ENCODE data around the gene EIF1AD. TPM values are rescaled to one million over a fixed set of nuclear protein-coding genes. Genes with fewer than 3 reads are reported as not detected.
A peak's percentile ranks its signal among the peaks of the same experiment; 100 is the strongest.

EIF1AD gene, protein sequence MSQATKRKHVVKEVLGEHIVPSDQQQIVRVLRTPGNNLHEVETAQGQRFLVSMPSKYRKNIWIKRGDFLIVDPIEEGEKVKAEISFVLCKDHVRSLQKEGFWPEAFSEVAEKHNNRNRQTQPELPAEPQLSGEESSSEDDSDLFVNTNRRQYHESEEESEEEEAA
- 10 to 100 TPM; 21.6 to 31.3 TPM for total RNA-seq
- long read RNA-seq, partial matches to known transcripts, result 0 of 8 reads
- long read RNA-seq, other reads (novel, unspliced or antisense), result 5 of 8 reads

DNA sequence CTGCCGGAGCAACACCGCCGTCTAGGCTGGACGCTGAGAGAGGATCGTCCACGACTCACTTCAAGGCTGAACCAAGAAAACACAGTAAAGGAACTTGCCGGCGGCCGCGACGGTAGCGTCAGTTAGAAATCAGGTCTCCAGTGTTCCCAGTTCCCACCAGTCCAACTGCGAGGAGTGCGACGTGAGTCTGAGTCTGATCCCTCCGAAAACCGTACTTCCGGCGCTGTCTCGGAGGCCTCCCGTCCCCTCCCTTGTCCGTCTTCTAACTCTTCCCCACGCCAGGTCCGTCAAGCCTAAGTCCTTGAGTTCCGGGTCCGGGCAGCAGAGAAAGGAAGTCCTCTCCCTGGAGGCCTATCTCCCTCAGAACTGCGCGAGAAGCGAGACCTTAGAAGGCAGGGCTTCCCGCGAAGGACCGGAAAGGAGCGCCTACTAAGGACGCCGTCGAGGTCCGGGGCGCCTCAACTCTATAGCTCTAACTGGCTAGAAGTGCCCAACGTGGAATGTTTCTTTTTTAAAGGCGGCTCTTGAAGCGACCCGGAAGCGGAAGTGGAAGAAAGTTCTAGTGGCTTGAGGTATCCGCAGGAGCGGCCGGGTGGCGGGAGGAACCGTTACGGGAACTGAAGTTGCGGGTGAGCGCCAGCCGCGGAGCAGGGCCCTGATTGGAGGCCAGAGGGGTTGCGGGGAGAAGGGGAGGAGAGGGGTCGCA lies at the start of gene EIF1AD, which contains the start of gene BANF1:
EIF1AD (minus strand) TSS at position 216 of the 706 bp plus-strand sequence. CDS start 1,768 bp downstream, outside the sequence.
BANF1 (plus strand) TSS at position 562 of the 706 bp plus-strand sequence. CDS start 748 bp downstream, outside the sequence.
- peak; percentile 89 for ATAC-seq
- DNase-seq, result peak; percentile 91 to 92
- intact Hi-C loops (cut with DNase I, micrococcal nuclease), result no loop called here

DNA sequence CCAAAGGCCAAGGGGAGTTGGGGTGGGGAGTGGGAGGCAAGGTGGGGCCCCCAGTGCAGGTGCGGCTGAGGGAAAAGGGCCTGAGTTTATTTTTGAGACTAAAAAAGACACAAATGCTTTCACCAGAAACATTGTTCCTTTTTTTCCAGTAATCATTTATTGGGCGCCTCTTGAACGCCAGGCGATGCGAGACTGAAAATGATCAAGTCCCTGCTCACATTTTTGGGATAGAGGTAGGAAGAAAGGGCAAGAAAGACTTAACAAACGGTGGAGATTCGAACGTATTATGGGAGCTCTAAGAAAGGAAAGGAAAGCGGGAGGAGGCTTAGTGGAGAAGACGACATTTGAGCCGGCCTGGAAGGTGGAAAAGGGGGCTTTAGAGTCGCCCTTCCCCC lies 49.4 kb upstream of the EIF1AD start:
- no peak for ATAC-seq
- intact Hi-C loops (cut with DNase I, micrococcal nuclease), result no loop called here
- DNase-seq, result no peak

DNA sequence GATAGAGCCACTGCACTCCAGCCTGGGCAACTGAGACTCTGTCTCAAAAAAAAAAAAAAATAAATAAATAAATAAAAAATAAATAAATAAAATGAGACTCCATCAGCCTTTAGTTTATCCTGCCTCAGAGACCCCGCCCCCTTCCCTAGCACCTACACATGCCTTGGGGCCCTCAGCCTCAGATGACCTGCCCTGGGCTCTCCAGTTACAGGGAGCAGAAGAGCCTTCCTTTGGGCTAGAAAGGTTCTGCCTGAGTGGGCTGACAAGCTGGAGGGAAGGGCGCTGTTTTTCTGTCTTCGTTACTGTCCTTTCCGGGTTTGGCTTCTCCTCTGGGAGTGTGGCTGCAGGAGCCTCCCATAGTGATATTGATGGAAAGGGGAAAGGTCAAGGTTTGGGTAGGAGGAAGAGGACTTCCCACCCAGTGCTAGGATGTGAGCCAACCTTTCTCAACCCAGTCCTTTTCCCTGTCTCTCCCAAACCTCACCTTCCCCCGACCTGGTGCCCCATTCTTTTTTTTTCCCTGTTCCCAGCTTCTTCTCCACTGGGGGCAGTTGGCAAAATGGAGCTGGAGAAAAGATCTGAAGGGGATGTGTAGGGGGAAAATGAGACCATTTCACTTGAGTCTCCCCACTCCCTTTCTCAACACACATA lies 48.7 kb upstream of the EIF1AD start:
- intact Hi-C loops (cut with DNase I, micrococcal nuclease), result no loop called here
- DNase-seq (no peak), ATAC-seq (no peak)

DNA sequence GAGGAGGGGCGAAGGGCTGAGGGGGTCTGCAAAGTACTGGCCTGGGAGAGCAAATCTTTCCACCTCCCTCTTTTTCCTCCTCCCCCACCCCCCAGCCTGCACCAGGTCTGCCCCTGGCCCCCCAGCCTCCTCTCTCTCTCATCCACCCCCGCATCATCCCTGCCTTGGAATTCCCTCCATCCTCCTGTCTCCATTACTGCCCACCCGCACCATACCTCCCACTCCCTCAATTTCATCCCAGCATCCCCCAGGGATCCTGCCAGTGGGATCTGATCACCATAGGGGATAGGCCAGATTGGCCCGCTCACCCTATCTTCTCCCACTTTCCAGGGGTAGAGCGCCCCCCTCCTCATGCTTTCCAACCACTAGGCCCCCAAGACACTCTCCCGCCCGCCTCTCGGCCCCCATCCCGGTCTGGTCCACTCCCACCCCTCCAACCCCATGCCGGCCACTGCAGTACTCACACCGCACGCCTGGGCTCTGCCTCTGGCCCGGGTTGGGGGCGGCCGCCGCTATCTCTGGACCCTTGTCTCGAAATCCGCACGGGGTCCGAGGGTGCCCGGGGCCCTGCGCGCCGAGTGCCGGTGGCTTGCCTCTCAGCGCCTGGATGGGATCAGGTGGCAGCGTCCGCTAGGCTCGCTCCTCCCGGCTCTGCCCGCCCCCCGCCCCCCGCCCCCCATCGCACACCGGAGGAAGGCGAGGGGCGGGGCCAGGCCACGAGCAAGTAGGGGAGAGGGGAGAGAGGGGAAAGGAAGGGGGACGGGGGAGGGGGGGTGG lies 46.8 kb upstream of the EIF1AD start, which contains the start of gene GAL3ST3:
GAL3ST3 (minus strand) TSS at position 615 of the 777 bp plus-strand sequence. CDS start 3,746 bp downstream, outside the sequence.
- intact Hi-C loops (cut with DNase I, micrococcal nuclease), result no loop called here
- DNase-seq (no peak), ATAC-seq (no peak)

DNA sequence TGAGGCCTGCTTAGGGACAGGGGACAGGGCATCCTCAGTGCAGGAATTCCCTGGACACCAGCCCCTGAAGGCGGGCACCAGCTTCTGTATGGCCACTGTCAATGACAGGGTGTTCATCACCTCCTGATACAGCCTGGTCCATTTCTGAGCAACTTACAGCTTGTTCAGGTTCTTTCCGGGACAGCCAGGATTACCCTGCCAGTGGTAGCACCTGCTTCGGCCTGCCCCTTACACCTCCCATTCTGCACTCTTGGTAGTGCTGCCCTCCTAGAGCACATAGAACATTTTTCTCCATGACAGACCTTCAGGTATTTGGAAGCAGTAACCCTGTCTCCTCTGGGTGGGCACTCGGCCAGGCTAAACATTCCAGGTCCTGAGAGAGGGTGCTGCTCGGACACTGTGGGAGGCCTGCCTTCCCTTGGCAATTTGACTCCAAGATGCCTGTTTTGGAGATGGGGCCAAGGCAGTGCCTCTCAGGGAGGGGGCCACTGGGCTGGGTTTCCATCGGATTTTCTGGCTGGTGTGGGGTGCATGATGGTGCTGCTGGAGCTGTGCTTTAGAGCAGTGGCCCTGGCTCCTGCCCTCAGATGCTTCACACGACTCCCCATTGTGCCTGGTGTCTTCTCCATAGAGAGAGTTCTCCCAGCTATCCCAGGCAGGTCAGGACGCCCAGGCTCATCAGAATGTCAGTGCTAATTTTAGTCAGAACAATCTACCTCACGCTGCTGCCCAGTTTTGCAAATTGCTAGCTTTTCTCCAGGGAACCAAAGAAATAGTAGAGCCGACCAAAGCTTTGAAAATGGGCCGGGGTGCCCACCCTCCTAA lies 45.8 kb upstream of the EIF1AD start:
- intact Hi-C loops (cut with DNase I, micrococcal nuclease), result no loop called here
- DNase-seq (no peak), ATAC-seq (no peak)

DNA sequence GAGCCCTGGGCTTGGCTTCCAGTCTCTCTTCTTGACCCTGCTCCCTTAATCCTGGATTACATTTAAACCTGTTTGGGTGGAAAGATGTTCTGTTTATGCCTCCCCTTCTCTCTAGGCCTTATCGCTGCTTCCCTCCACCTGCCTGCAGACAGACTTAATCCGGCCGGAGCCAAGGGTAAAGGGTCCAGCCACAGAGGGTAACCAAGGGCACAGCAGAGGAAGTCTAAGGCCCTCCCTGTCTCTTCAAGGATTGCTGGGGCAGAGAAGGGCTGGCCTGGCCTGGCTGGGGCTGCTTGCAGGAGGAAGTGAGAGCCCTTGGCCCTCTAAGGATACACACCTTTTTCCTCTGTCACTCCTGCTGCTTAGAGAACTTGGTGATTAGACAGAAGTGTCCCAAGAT lies 44.9 kb upstream of the EIF1AD start:
- intact Hi-C loops (cut with DNase I, micrococcal nuclease), result no loop called here
- ATAC-seq, result no peak
- DNase-seq, result no peak

DNA sequence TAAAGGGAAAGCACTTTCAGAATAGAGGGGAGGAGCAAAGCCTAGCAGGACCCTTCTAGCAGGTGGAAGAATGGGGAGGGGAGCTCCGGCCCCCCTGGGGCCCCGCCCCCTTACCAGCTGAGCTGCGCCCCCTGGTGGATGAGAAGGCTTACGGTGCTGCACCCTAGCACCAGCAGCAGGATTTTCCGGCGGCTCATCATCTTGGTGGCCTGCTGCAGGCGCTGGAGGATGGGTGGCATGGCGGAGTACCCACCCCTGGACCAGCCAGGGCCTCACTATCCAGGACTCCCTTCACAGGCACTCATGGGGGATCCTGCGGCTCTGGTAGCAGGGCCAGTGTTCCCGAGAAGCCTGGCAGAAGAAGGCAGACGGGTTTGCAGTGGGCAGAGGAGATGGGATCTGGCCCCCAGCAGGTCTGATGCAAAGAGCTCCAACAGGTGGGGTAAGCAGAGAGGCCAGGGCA lies 43.3 kb upstream of the EIF1AD start:
- intact Hi-C loops (cut with DNase I, micrococcal nuclease), result no loop called here
- DNase-seq, result peak; percentile 68 to 82
- ATAC-seq, result peak; percentile 89

DNA sequence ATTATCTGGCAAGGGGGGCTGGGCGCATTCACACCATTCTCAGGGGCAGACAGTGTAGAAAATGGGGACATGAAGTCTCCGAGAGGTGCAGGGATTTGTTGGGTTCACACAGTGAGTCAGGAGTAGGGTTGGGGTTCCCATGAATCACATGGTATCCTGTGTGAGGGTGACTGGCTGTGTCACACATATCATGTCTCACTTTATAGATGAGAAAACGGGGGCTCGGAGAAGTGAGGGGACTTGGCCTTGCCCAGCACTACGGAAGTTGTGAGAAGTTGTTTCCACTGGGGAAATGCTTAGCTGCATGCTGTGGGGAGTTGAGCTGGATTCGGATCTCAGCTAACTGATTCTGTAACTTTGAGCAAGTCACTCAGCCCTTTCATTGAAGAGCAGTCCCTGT lies 42.8 kb upstream of the EIF1AD start:
- intact Hi-C loops (cut with DNase I, micrococcal nuclease), result no loop called here
- no peak for ATAC-seq
- DNase-seq, result no peak

DNA sequence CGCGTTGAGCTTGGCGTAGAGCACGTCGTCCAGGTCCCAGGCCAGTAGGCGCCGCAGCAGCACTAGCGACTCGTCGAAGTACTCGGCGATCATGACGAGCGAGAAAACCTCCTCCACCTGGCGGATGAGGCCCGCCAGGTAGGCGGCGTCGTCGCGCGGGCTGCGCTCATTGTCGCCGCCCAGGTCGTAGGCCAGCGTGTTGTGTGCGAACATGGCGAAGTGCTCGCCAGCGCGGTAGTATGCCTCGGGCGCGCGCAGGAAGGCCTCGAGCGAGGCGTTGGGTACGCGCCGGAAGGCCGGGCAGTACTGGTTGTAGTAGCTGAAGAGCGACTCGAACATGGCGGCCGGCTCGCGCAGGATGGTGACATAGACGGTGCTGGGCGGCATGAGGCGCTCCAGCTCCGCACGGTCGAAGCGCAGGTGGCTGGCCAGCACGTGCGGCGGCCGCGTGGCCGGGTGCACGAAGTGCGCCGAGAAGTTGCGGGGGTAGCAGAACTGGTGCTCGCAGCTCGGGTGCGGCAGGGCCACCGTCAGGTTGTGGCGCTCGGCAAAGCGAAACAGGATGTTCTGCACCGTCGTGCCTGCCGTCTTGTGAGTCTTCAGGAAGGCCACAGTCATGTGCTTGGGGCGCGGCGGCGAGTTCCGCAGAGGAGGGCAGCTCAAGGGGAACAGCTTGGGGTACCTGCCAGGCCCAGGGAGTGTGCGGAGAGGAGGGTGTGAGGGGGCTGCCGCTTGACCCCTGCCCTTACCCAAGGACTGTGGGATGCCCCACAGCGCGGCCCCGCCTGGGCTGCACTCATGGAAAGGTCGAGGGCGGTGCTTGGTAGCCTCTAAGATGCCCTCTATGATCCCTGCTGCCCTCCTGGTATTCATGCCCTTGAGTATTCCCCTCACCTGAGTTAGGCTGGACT lies 41.3 kb upstream of the EIF1AD start:
- no peak for DNase-seq
- ATAC-seq, result no peak
- intact Hi-C loops (cut with DNase I, micrococcal nuclease), result no loop called here

DNA sequence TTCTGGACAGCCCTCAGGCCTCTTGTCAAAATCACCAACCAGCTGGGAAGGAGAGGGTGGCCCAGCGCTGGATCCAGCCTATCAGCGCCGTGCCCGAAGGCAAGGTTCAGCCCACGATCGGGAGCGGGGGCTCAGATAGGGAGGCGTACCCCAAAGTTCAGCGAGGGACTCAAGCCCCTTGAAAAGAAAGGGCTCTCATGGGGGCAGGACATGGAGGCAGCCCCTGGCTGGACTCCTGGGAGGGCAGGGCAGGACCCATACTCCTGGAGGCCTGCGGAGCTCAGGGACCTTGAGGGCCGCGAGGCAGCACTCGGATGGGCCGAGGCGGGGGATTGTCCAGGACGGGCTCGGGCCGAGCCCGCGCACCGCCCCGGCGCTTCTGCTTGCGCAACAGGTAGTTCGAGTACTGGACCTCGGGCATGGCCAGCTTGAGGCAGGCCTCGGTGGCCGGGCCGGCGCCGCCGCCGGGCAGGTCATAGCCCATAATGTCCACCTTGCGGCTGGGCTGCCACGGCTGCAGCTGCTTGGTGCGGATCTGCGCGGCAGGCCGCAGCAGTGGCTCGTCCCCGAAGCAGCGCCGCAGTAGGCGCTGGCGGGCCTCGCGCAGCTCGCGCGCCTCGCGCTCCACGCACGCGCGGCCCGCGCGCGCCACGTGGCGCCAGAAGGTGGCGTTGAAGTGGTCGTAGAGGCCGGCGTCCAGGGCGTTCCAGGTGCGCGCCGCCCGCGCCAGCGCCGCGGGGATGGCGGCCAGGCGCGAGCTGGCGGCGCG lies 40.5 kb upstream of the EIF1AD start:
- intact Hi-C loops (cut with DNase I, micrococcal nuclease), result no loop called here
- no peak for ATAC-seq
- DNase-seq, result no peak

DNA sequence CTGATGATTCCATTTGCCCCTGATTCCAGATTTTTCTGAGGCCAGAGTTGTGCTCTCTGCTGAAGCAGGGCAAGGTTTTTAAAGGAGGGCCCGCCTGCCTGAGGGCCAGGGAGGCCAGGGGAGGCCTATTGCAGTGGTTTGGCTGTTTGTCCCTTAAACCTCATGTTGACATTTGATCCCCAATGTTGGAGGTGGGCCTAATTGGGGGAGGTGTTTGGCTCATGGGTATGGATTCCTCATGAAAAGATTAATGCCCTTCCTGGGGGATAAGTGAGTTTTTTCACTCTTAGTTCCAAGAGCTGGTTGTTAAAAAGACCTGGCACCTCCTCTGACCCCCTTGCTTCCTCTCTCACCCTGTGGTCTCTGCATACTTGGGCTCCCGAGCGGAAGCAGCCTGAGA lies 37.8 kb upstream of the EIF1AD start:
- DNase-seq (no peak), ATAC-seq (no peak)
- intact Hi-C loops (cut with DNase I, micrococcal nuclease), result no loop called here

DNA sequence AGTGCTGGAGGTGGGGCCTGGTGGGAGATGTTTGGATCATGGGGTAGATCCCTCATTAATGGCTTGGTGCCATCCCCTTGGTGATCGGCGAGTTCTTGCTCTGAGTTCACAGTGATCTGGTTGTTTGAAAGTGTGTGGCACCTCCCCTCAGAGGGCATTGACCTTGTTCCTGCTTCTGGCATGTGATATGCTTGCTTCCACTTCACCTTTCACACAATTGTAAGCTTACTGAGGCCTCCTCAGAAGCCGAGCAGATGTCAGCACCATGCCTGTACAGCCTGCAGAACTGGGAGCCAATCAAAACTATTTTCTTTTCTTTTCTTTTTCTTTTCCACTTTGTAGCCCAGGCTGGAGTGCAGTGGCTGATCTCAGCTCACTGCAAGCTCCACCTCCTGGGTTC lies 35.4 kb upstream of the EIF1AD start:
- DNase-seq, result no peak
- intact Hi-C loops (cut with DNase I, micrococcal nuclease), result no loop called here
- no peak for ATAC-seq

DNA sequence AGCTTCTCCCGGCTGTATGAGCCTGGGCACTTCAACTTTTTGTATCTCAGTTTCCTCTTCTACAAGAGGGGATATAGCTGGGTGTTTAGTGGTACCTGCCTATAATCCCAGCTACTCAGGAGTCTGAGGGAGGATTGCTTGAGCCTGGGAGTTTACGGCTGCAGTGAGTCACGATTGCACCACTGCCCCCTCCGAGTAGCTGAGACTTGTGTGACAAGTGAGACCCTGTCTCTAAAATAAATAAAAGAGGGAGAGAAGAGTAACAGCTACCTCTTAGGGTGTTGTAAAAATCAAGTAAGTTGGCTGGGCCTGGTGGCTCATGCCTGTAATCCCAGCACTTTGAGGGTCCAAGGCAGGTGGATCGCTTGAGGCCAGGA lies 34.4 kb upstream of the EIF1AD start:
- intact Hi-C loops (cut with DNase I, micrococcal nuclease), result no loop called here
- ATAC-seq (no peak), DNase-seq (no peak)

DNA sequence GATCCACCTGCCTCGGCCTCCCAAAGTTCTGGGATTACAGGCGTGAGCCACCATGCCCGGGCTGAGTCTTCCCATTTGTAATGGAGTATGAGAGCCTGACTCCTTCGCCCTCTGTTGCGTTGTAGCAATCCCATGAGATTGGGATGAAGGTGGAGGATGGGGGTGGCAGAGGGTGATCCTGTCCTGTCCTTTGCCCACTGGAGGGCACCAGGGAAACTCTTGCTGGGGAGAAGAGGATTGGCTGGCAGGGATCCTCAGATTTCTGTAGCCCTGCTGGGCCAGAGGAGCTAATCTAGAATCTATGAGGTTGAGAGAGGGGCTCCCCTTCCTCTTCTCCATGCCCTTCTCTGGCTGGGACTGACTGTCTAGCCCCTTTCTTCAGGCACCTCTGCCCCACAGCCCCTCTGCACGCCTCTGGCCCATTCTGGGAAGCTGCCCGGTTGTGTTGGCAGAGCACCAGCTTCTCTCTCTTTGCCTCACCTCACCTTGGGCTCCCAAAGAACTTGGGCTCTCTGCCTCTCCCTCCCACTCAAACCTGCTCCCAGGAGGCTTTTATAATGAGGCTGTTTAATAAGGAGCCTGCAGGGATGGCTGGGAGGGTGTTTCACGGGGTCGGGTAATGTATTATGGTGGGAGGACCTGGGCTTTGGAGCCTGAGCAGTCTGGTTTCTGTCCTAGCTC lies 33.8 kb upstream of the EIF1AD start:
- no peak for DNase-seq
- intact Hi-C loops (cut with DNase I, micrococcal nuclease), result no loop called here
- no peak for ATAC-seq

DNA sequence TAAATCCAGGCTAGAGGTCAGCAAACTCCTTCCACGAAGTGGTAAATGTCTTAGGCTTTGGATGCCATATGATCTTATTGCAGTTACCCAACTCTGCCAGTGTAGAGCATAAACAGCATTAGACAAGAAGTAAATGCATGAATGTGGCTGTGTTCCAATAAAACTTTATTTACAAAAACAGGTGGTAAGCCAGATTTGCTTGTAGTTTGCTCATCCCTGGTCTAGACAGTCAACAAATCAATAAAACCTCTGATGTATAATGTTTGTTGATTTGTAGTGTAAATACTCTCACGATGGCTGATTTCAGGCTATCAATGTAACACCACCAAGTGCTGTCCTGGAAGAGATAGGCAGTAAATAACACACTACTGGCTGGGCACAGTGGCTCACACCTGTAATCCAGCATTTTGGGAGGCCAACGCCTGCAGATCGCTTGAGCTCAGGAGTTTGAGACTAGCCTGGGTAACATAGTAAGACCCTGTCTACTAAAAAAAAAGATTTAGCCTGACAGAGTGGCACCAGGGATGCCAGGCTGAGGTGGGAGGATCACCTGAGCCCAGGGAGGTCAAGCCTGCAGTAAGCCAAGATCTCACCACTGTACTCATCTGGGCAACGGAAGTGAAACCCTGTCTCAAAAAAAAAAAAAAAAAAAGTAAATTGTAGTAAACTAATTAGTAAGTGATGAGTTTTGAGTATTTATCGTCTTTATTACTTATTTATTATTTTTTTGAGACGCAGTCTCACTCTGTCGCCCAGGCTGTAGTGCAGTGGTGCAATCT lies 31.2 kb upstream of the EIF1AD start:
- intact Hi-C loops (cut with DNase I, micrococcal nuclease), result no loop called here
- DNase-seq, result no peak
- no peak for ATAC-seq
